Skeletal muscle tissue (tissue), 4 donors: ENCODE results near the gene SLC22A23. TPM values are rescaled to one million over a fixed set of nuclear protein-coding genes. Genes with fewer than 3 reads are reported as not detected.
"Not testable (repeated sequence)": the region's sequence is repeated elsewhere in the genome, so short reads cannot be mapped to it uniquely, and the experiment has no call there.

ENCODE experiments used
- H3K27ac ChIP-seq: one replicate; pipeline ENCODE4 v1.7.0; 2013; ENCODE audit warnings: mild to moderate bottlenecking, low read depth, low read length, inconsistent platforms
- H3K27me3 ChIP-seq, 3 donors: one replicate each; pipeline ENCODE4 v1.7.0; 2013; ENCODE audit warnings: low read length in 3 of 3; ENCODE audit not compliant: control insufficient read depth in 3 of 3, insufficient read depth in 3 of 3
- H3K36me3 ChIP-seq, 3 donors: one replicate each; pipeline ENCODE4 v1.7.0; 2013; ENCODE audit warnings: low read length in 3 of 3; ENCODE audit not compliant: control insufficient read depth in 3 of 3, insufficient read depth in 3 of 3
- H3K4me1 ChIP-seq, 3 donors: one replicate each; pipeline ENCODE4 v1.7.0; 2013; ENCODE audit warnings: low read length in 3 of 3, mild to moderate bottlenecking in 3 of 3; ENCODE audit not compliant: control insufficient read depth in 3 of 3, insufficient read depth in 3 of 3
- H3K4me3 ChIP-seq, 3 donors: one replicate each; pipeline ENCODE4 v1.7.0; 2013; ENCODE audit warnings: low read length in 3 of 3
- H3K9ac ChIP-seq, 3 donors: one replicate each; pipeline ENCODE4 v1.7.0; 2013; ENCODE audit warnings: low read length in 3 of 3, mild to moderate bottlenecking in 3 of 3, moderate library complexity in 2 of 3, low read depth in 1 of 3
- H3K9me3 ChIP-seq, 3 donors: one replicate each; pipeline ENCODE4 v1.7.0; 2013; ENCODE audit warnings: low read length in 3 of 3; ENCODE audit not compliant: control insufficient read depth in 3 of 3
- total RNA-seq: library from RNA; depleted of rRNA; stranded (reverse); fragments of >200 nt; gene quantifications from one replicate; pipeline ENCODE4 v1.2.3, GENCODE V29; 2014
- donor health status: Osteomylitis.

Gene SLC22A23
- total RNA-seq, 1 donor from 2014 or later, result 2.6 TPM

DNA sequence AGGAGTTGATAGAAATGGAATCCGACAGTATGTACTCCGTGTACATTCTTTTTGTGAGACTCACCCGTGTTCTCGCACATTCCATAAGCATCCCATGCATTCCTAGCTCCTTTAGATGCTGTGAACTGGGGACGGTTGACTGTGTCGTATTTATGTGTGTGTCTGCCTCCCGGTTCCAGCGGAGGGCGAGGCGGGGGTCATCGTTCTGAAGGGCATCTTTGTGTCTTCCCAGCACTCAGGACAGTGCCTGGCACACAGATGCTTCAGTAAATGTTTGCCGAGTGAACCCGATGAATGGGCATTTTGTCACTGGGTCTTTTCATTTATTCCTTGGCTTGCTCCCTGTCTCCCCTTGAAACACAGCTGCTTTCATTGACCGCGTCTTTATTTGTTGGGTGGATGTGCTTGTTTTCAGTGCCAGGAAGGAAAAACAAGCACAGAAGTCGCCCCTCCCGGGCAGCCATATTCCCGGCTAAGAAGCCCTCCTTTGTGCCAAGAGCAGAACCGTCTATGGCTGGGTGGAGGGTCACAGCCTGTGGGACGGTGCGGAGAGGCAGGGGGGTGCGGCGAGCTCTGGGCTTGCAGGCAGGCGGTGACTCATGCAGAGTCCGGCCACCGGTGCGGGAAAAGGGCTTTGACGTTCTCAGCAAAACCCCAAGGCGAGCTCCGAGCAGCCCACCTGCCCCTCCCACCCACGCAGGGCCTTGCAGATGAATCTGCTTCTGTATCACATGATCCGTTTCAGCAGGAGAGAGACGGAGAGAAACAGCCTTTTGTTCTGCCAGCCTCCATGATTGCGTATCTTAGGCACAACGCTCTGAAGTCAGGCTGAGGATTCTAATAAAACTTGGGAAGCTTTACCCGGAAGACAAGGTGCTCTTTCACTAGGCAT, 209.3 kb downstream of the SLC22A23 start:
- Histone ChIP-seq H3K36me3 (no peaks in the 10 kb centered on the region), H3K9me3 (no peaks in the 10 kb centered on the region), H3K4me3 (peak overlapping the region; percentile 61 to 72 (median 62)), H3K27me3 (peaks cover 7 to 44% (median 20%) of the 10 kb centered on the region in 3 donors), H3K27ac (no peak overlapping the region), H3K4me1 (peaks cover 18 to 31% (median 20%) of the 10 kb centered on the region in 3 donors), H3K9ac (peak overlapping the region; percentile 35 to 62 (median 42))

DNA sequence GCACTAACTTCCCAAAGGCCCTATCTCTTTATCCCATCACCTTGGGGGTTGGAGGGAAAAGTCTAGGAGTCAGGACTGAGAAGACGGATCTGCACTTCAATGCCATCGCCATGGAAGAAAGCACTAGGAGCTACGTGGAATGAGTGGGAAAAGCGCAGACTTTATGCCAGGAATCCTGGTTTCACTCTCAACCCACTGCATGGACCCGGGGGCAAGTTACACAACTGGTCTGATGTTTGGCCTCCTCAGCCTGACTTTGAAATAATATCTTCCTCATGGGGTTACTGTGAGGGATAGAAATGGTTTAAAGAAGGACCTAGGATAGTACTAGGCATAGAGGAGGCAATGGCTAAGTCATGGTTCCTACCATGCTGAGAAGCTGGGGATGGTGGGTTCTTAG, 211.6 kb downstream of the SLC22A23 start:
- H3K4me1 ChIP-seq, result peaks cover 11 to 15% (median 14%) of the 10 kb centered on the region in 3 donors
- H3K9me3 ChIP-seq, result no peaks in the 10 kb centered on the region
- H3K36me3 ChIP-seq, result no peaks in the 10 kb centered on the region
- peaks cover 4 to 40% (median 20%) of the 10 kb centered on the region in 3 donors for H3K27me3 ChIP-seq
- H3K27ac ChIP-seq, result no peak overlapping the region
- H3K9ac ChIP-seq, result no peak overlapping the region
- no peak overlapping the region for H3K4me3 ChIP-seq

- Histone ChIP-seq H3K27me3 (peaks cover 1 to 36% (median 20%) of the 10 kb centered on the region in 3 donors), H3K4me1 (peaks cover 11 to 15% (median 14%) of the 10 kb centered on the region in 3 donors)
- not testable (repeated sequence) for H3K27ac ChIP-seq, H3K4me3 ChIP-seq, H3K9ac ChIP-seq, H3K9me3 ChIP-seq, H3K36me3 ChIP-seq
Observed at GRCh38 chr6:3244832-3245161, 212.1 kb downstream of the SLC22A23 start.

DNA sequence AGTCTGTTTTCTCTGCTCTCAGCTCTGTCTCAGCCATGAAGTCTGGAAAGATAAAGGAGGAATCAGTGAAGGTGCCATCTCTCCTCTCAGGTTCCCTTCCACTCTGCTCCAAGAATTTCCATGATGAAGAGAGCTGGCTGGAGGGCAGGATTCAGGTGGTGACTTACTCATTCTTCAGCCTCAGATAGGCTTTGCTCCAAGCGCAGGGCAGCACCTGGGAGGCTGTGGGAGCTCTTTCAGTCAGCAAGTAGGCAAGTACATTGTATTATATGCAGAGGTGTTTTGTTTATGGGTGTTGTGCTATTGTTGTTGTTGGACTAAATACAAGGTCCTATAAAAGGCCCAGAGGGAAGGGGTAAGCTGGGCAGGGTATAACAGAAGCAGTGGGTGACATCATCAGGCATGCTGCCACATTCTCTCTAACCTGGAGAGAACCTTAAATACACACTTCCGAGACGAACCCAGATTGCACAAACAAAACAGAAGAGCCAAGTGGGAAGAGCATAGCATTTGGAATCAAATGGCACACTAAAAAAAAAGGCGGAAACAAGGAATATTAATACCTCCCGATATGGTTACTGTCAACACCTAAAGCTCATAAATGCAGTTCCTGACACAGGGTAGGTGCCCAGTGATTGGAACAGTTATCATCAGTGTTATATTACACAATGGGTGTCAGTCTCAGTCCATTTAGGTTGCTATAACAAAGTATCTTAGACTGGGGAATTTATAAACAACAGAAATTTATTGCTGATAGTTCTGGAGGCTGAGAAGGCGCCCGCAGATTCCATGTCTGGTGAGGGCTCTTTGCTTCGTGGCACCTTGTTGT, 212.6 kb downstream of the SLC22A23 start:
- H3K36me3 ChIP-seq, result no peaks in the 10 kb centered on the region
- H3K4me3 ChIP-seq, result no peak overlapping the region
- peaks cover 0 to 35% (median 18%) of the 10 kb centered on the region in 3 donors for H3K27me3 ChIP-seq
- H3K9me3 ChIP-seq, result no peaks in the 10 kb centered on the region
- H3K9ac ChIP-seq, result no peak overlapping the region
- peaks cover 11 to 14% (median 11%) of the 10 kb centered on the region in 3 donors for H3K4me1 ChIP-seq
- H3K27ac ChIP-seq, result no peak overlapping the region

DNA sequence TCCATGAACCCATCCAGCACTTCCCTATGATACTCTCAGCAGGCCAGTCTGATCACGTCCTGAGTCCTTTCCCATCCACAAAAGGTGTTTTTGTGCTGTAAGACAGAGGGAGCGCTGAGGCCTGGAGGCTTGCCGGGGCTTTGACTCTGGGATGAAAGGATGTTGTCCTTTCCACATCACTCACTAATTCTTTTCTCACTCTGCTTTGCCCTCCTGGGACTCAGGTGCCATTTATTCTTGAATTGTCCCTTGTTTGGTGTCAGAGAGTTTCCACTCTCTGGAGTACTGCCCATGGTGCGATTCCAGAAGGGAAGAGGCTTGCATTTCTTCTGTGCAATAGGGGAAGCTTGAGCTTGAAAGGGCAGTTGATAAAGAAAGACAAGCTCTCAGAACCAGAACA, 214.1 kb downstream of the SLC22A23 start:
- H3K9ac ChIP-seq, result no peak overlapping the region
- no peaks in the 10 kb centered on the region for H3K9me3 ChIP-seq
- H3K36me3 ChIP-seq, result no peaks in the 10 kb centered on the region
- no peak overlapping the region for H3K4me3 ChIP-seq
- H3K27me3 ChIP-seq, result peaks cover 0 to 36% (median 15%) of the 10 kb centered on the region in 3 donors
- no peak overlapping the region for H3K27ac ChIP-seq
- peaks cover 9 to 12% (median 10%) of the 10 kb centered on the region in 3 donors for H3K4me1 ChIP-seq

- not testable (repeated sequence) for H3K9ac ChIP-seq, H3K4me1 ChIP-seq, H3K27ac ChIP-seq, H3K36me3 ChIP-seq, H3K4me3 ChIP-seq, H3K9me3 ChIP-seq
- H3K27me3 ChIP-seq, result peaks cover 0 to 27% (median 8%) of the 10 kb centered on the region in 3 donors
Observed at GRCh38 chr6:3241745-3242144, 215.1 kb downstream of the SLC22A23 start.

DNA sequence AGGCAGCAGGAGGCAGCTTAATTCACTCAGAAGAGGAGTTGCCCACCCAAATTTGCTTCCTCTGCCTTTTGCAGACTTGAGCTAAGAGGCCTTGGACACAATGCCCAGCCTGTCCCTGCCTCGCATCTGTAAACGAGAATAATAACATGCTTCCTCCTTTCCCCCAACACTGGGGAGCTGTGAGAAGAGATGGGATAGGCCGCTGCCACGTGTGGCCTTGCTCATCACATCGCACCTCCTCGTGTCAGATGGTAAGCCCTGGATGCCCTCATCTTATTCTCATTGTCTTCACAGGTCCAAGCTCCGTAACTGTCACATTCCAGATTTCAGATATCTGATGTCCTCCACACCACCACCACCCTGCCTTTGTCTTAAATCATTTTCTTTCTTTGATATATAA, 216.3 kb downstream of the SLC22A23 start:
- Histone ChIP-seq H3K4me1 (peaks cover 3 to 7% (median 5%) of the 10 kb centered on the region in 3 donors), H3K36me3 (no peaks in the 10 kb centered on the region), H3K27ac (no peak overlapping the region), H3K9ac (no peak overlapping the region), H3K27me3 (peaks cover 0 to 34% (median 11%) of the 10 kb centered on the region in 3 donors), H3K4me3 (no peak overlapping the region), H3K9me3 (no peaks in the 10 kb centered on the region)

- Histone ChIP-seq H3K4me1 (peaks cover 3 to 7% (median 5%) of the 10 kb centered on the region in 3 donors), H3K27me3 (peaks cover 5 to 37% (median 20%) of the 10 kb centered on the region in 3 donors), H3K9me3 (no peaks in the 10 kb centered on the region), H3K36me3 (no peaks in the 10 kb centered on the region), H3K27ac (no peak overlapping the region), H3K4me3 (no peak overlapping the region), H3K9ac (no peak overlapping the region)
Observed at GRCh38 chr6:3239110-3239830, 217.6 kb downstream of the SLC22A23 start.

- H3K4me3 ChIP-seq, result peak overlapping the region in 1 of 3 donors; percentile 5
- H3K27ac ChIP-seq, result no peak overlapping the region
- no peaks in the 10 kb centered on the region for H3K36me3 ChIP-seq
- H3K9me3 ChIP-seq, result no peaks in the 10 kb centered on the region
- H3K9ac ChIP-seq, result no peak overlapping the region
- peaks cover 3 to 7% (median 5%) of the 10 kb centered on the region in 3 donors for H3K4me1 ChIP-seq
- H3K27me3 ChIP-seq, result peaks cover 11 to 47% (median 31%) of the 10 kb centered on the region in 3 donors
Observed at GRCh38 chr6:3237761-3238662, 218.8 kb downstream of the SLC22A23 start.
